Bronchial epithelial cell (primary cell): ENCODE data around the gene TNFAIP3. TPM values are rescaled to one million over a fixed set of nuclear protein-coding genes. Genes with fewer than 3 reads are reported as not detected.

Experiments used
- DNase-seq: peaks from one replicate; pipeline ENCODE4 v3.0.0-alpha.2; 2010; ENCODE audit warnings: low read depth
- FAIRE-seq: peaks from 2 replicates; lab custom pipeline; 2011; peaks lifted over from hg19 to GRCh38; lab: Jason Lieb, UNC
- H3K27me3 ChIP-seq: 2 replicates; pipeline ENCODE4 v1.5.1; 2011; ENCODE audit warnings: low read length; ENCODE audit not compliant: control insufficient read depth, insufficient read depth
- H3K36me3 ChIP-seq: 2 replicates; pipeline ENCODE4 v1.5.1; 2011; ENCODE audit warnings: low read length; ENCODE audit not compliant: control insufficient read depth, insufficient read depth
- H3K4me3 ChIP-seq: 2 replicates; pipeline ENCODE4 v1.5.1; 2011; ENCODE audit warnings: mild to moderate bottlenecking, low read depth, low read length, control low read depth
- CTCF ChIP-seq: IDR thresholded peaks from 2 replicates; pipeline ENCODE4 v1.5.1; 2011; ENCODE audit warnings: mild to moderate bottlenecking, moderate library complexity, low read length, control low read depth, inconsistent platforms; ENCODE audit not compliant: insufficient read depth, severe bottlenecking
- total RNA-seq: library from RNA; depleted of rRNA; stranded (reverse); fragments of >200 nt; gene quantifications from 2 replicates; pipeline ENCODE4 v1.2.1, GENCODE V29; 2014

Gene TNFAIP3
- 2.1 and 3.2 TPM in 2 replicates for total RNA-seq

DNA sequence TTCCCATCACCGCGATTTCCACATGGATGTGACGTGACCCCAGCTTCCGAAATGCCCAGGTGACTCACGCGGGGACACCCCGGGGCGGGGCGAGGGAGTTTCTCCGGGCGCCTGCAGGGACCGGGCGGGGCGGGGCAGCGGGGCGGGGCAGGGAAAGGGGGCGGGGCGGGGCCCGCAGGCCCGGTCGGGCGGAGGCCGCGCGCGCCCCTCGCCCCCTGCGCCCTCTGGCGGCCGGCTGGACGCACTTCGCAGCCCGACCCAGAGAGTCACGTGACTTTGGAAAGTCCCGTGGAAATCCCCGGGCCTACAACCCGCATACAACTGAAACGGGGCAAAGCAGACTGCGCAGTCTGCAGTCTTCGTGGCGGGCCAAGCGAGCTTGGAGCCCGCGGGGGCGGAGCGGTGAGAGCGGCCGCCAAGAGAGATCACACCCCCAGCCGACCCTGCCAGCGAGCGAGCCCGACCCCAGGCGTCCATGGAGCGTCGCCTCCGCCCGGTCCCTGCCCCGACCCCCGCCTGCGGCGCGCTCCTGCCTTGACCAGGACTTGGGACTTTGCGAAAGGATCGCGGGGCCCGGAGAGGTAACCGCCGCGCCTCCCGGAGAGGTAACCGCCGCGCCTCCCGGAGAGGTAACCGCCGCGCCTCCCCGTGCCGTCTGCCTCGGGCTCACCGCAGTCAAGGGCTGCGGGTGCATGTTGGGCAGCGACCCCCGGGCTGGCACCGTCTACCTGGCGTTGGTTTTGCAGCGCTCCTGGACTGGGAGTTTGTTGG is at the start of gene TNFAIP3:
TSS of gene TNFAIP3 (plus strand) at position 346 of the 771 bp plus-strand sequence. CDS start 3,969 bp downstream, outside the sequence.
- FAIRE-seq, result no peak
- DNase-seq, result peak; percentile 85
- H3K4me3 ChIP-seq, result peak within 1 kb of the TSS; percentile 82
- peak; percentile 78 for TF ChIP-seq CTCF
- H3K36me3 ChIP-seq, result no peaks in the 10 kb centered on the region
- no peaks in the 10 kb centered on the region for H3K27me3 ChIP-seq

- no peak for FAIRE-seq
- Histone ChIP-seq H3K4me3 (no peak overlapping the region), H3K36me3 (no peaks in the 10 kb centered on the region), H3K27me3 (no peaks in the 10 kb centered on the region)
- no peak for DNase-seq
- TF ChIP-seq CTCF, result no peak
Measured at GRCh38 chr6:137818440-137818839, 48.6 kb upstream of the TNFAIP3 start.

- Histone ChIP-seq H3K36me3 (no peaks in the 10 kb centered on the region), H3K4me3 (no peak overlapping the region), H3K27me3 (no peaks in the 10 kb centered on the region)
- DNase-seq, result no peak
- TF ChIP-seq CTCF, result no peak
- no peak for FAIRE-seq
Measured at GRCh38 chr6:137819740-137820139, 47.3 kb upstream of the TNFAIP3 start.

- Histone ChIP-seq H3K36me3 (no peaks in the 10 kb centered on the region), H3K27me3 (no peaks in the 10 kb centered on the region), H3K4me3 (no peak overlapping the region)
- FAIRE-seq (no peak), DNase-seq (no peak)
- TF ChIP-seq CTCF, result no peak
Measured at GRCh38 chr6:137820425-137820824, 46.6 kb upstream of the TNFAIP3 start.

GRCh38 chr6:137820952-137821351 is 46.1 kb upstream of the TNFAIP3 start:
- Histone ChIP-seq H3K36me3 (no peaks in the 10 kb centered on the region), H3K4me3 (no peak overlapping the region), H3K27me3 (no peaks in the 10 kb centered on the region)
- no peak for DNase-seq
- FAIRE-seq, result no peak
- TF ChIP-seq CTCF, result no peak
